ENCODE results near the gene STK4. TPM values are rescaled to one million over a fixed set of nuclear protein-coding genes. Genes with fewer than 3 reads are reported as not detected.

The STK4 gene
- total and polyA plus RNA-seq, 3 donors from 2014 or later, result 24.9 to 42.7 (median 39.6) TPM

GRCh38 chr20:45109634-45110033, 143.3 kb downstream of the STK4 start:
- intact Hi-C loops (cut with DNase I; ENCODE audit: low total_unique reads), result no loop called here
- Histone ChIP-seq H3K4me1 (no peaks in the 10 kb centered on the region), H3K27me3 (no peaks in the 10 kb centered on the region), H3K36me3 (ENCODE audit: low read depth, missing control alignments) (no peaks in the 10 kb centered on the region), H3K9me3 (no peaks in the 10 kb centered on the region), H3K4me3 (no peak overlapping the region), H3K27ac (no peak overlapping the region)
- WGBS, 2 donors, result 78 to 85% methylated on average over 8 of the region's 8 CpGs
- TF ChIP-seq POLR2A (IDR thresholded peaks at IDR 0.05), result no peak
- no peak for TF ChIP-seq CTCF (IDR thresholded peaks at IDR 0.05)
- no peak for DNase-seq

GRCh38 chr20:45110301-45110700, 144.0 kb downstream of the STK4 start:
- no peaks in the 10 kb centered on the region for H3K4me1 ChIP-seq
- DNase-seq, result no peak
- H3K27ac ChIP-seq, result no peak overlapping the region
- no peaks in the 10 kb centered on the region for H3K27me3 ChIP-seq
- no peaks in the 10 kb centered on the region for H3K36me3 ChIP-seq (ENCODE audit: low read depth, missing control alignments)
- WGBS, 2 donors, result 69 to 91% methylated on average over 3 to 11 of the region's 11 CpGs
- H3K4me3 ChIP-seq, result no peak overlapping the region
- intact Hi-C loops (cut with DNase I; ENCODE audit: low total_unique reads), result no loop called here
- H3K9me3 ChIP-seq, result no peaks in the 10 kb centered on the region
- TF ChIP-seq POLR2A (IDR thresholded peaks at IDR 0.05) (no peak), CTCF (IDR thresholded peaks at IDR 0.05) (no peak)

- H3K4me1 ChIP-seq, result no peaks in the 10 kb centered on the region
- DNase-seq, result no peak
- no peaks in the 10 kb centered on the region for H3K36me3 ChIP-seq (ENCODE audit: low read depth, missing control alignments)
- H3K9me3 ChIP-seq, result no peaks in the 10 kb centered on the region
- H3K27me3 ChIP-seq, result no peaks in the 10 kb centered on the region
- no peak for TF ChIP-seq POLR2A (IDR thresholded peaks at IDR 0.05)
- TF ChIP-seq CTCF (IDR thresholded peaks at IDR 0.05), result no peak
- no peak overlapping the region for H3K4me3 ChIP-seq
- 85 to 89% methylated on average over 11 of the region's 11 CpGs for WGBS, 2 donors
- intact Hi-C loops (cut with DNase I; ENCODE audit: low total_unique reads), result no loop called here
- no peak overlapping the region for H3K27ac ChIP-seq
Observed at GRCh38 chr20:45111285-45111684, 145.0 kb downstream of the STK4 start.

- intact Hi-C loops (cut with DNase I; ENCODE audit: low total_unique reads), result no loop called here
- Histone ChIP-seq H3K4me1 (no peaks in the 10 kb centered on the region), H3K4me3 (no peak overlapping the region), H3K36me3 (ENCODE audit: low read depth, missing control alignments) (no peaks in the 10 kb centered on the region), H3K27me3 (no peaks in the 10 kb centered on the region), H3K27ac (no peak overlapping the region), H3K9me3 (no peaks in the 10 kb centered on the region)
- DNase-seq, result no peak
- 50 to 62% methylated on average over 16 to 17 of the region's 17 CpGs for WGBS, 2 donors
- TF ChIP-seq CTCF (IDR thresholded peaks at IDR 0.05) (peak in 1 of 3 experiments; percentile 64), POLR2A (IDR thresholded peaks at IDR 0.05) (no peak)
Observed at GRCh38 chr20:45111799-45112471, 145.6 kb downstream of the STK4 start.

- no peak overlapping the region for H3K27ac ChIP-seq
- no peaks in the 10 kb centered on the region for H3K4me1 ChIP-seq
- no peak for DNase-seq
- no peaks in the 10 kb centered on the region for H3K9me3 ChIP-seq
- H3K4me3 ChIP-seq, result no peak overlapping the region
- TF ChIP-seq CTCF (IDR thresholded peaks at IDR 0.05), result no peak
- H3K36me3 ChIP-seq (ENCODE audit: low read depth, missing control alignments), result no peaks in the 10 kb centered on the region
- H3K27me3 ChIP-seq, result no peaks in the 10 kb centered on the region
- intact Hi-C loops (cut with DNase I; ENCODE audit: low total_unique reads), result no loop called here
Observed at GRCh38 chr20:45112754-45113153, 146.4 kb downstream of the STK4 start.

Data from testis (tissue), 3 donors.